Measurements from ENCODE around the gene ARHGAP4. TPM values are rescaled to one million over a fixed set of nuclear protein-coding genes. Genes with fewer than 3 reads are reported as not detected.

ARHGAP4 gene
- total RNA-seq, 2 donors from 2014 or later, result 26.6 to 35.5 TPM

GRCh38 chrX:153864101-153864500, 62.0 kb downstream of the ARHGAP4 start:
- ATAC-seq, result no peak
- no peak for DNase-seq
- intact Hi-C loops (cut with DNase I, micrococcal nuclease), result no loop called here

DNA sequence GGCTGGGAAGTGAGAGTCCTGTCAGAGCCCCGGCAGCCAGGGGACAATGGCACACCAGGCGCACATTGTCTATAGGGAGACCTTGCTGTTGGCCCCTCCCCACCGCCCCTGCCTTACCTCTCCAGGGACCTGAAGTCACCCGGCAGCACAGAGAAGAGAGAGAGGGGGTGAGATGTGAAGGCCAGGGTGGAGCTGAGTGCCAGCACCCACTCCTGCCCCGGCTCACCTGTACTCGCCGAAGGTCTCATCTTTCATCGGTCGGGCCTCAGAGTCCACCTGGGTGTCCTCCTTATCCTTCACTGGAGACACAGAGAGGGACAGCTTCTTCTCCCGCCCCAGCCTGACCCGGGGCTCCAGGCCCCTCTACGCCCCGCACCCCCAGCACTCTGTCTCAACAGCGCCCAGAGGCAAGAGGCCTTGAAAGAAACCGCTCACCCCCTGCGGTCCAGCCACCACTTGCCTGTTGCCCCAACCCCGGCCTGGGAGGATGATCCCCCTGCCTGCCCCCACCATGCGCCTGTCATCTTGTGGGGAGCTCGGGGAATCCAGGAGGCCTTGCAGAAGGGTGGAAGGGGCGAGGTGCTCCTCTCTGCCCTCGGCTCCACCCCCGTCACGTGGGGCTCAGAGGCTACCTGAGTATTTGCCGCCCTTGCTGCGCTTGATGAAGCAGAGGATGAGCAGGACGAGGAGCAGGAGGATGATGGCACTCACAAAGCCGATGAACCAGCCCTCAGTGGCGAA, 62.6 kb downstream of the ARHGAP4 start:
- ATAC-seq (no peak), DNase-seq (no peak)
- intact Hi-C loops (cut with DNase I, micrococcal nuclease), result no loop called here

- ATAC-seq (no peak), DNase-seq (no peak)
- intact Hi-C loops (cut with DNase I, micrococcal nuclease), result no loop called here
These were observed 63.5 kb downstream of the ARHGAP4 start for GRCh38 chrX:153862369-153863250.

- intact Hi-C loops (cut with DNase I, micrococcal nuclease), result no loop called here
- no peak for ATAC-seq
- DNase-seq, result no peak
These were observed 64.2 kb downstream of the ARHGAP4 start for GRCh38 chrX:153861733-153862310.

- DNase-seq (peak in 1 of 2 donors; percentile 57), ATAC-seq (peak; percentile 82)
- intact Hi-C loops (cut with DNase I, micrococcal nuclease), result no loop called here
These were observed 64.9 kb downstream of the ARHGAP4 start for GRCh38 chrX:153861151-153861550.

Other genes starting within 250 kb of the ARHGAP4 start
- gene SLC6A8, start 238.3 kb downstream of the ARHGAP4 start, total RNA-seq, result 100 to 1,000 TPM; 170 to 270 TPM
- 100 to 1,000 TPM; 200 to 203 TPM for gene BCAP31, start 201.9 kb downstream of the ARHGAP4 start, total RNA-seq
- gene ABCD1, start 201.4 kb downstream of the ARHGAP4 start, total RNA-seq, result 10 to 100 TPM; 15.1 to 15.9 TPM
- gene PLXNB3, start 162.0 kb downstream of the ARHGAP4 start, total RNA-seq, result 1 to 10 TPM; 1.0 to 5.4 TPM
- 1 to 10 TPM; 1.4 to 1.7 TPM for gene SRPK3, start 145.2 kb downstream of the ARHGAP4 start, total RNA-seq
- gene IDH3G, start 131.9 kb downstream of the ARHGAP4 start, total RNA-seq, result 10 to 100 TPM; 76.1 to 93.6 TPM
- gene SSR4, start 131.6 kb downstream of the ARHGAP4 start, total RNA-seq, result 100 to 1,000 TPM; 216 to 237 TPM
- gene PDZD4, start 95.7 kb downstream of the ARHGAP4 start, total RNA-seq, result 1 to 10 TPM; 1.0 to 3.8 TPM
- 1 to 10 TPM; 3.7 to 8.8 TPM for gene L1CAM, start 40.1 kb downstream of the ARHGAP4 start, total RNA-seq
- gene AVPR2, start 21.6 kb downstream of the ARHGAP4 start, total RNA-seq, result under 1 TPM; 0.52 to 0.64 TPM
- 10 to 100 TPM; 52.7 to 68.0 TPM for gene NAA10, start 8.8 kb upstream of the ARHGAP4 start, total RNA-seq
- gene RENBP, start 18.4 kb upstream of the ARHGAP4 start, total RNA-seq, result 1 to 10 TPM; 3.8 to 8.6 TPM
- 10 to 100 TPM; 31.9 to 47.9 TPM for gene HCFC1, start 45.6 kb upstream of the ARHGAP4 start, total RNA-seq
- 1 to 10 TPM; 8.4 to 9.9 TPM for gene TMEM187, start 46.5 kb upstream of the ARHGAP4 start, total RNA-seq
- gene IRAK1, start 93.6 kb upstream of the ARHGAP4 start, total RNA-seq, result 100 to 1,000 TPM in 1 of 2 donors, 10 to 100 TPM in 1; 76.1 to 103 TPM
- 10 to 100 TPM; 29.4 to 32.3 TPM for gene MECP2, start 171.5 kb upstream of the ARHGAP4 start, total RNA-seq
- gene OPN1LW, start 218.0 kb upstream of the ARHGAP4 start, total RNA-seq, result not detected

Measured in left colon (tissue), 2 donors.